CD4-positive, alpha-beta T cell treated with Interferon alpha-2 for 1 hour (primary cell): ENCODE measurements around the gene SEMA6B.
"Not testable (repeated sequence)": the region's sequence is repeated elsewhere in the genome, so short reads cannot be mapped to it uniquely, and the experiment has no call there.

ENCODE experiments used
- DNase-seq, 2 donors: peaks; one replicate each; pipeline ENCODE4 v3.0.0-alpha.2; 2020 to 2022

SEMA6B gene, protein sequence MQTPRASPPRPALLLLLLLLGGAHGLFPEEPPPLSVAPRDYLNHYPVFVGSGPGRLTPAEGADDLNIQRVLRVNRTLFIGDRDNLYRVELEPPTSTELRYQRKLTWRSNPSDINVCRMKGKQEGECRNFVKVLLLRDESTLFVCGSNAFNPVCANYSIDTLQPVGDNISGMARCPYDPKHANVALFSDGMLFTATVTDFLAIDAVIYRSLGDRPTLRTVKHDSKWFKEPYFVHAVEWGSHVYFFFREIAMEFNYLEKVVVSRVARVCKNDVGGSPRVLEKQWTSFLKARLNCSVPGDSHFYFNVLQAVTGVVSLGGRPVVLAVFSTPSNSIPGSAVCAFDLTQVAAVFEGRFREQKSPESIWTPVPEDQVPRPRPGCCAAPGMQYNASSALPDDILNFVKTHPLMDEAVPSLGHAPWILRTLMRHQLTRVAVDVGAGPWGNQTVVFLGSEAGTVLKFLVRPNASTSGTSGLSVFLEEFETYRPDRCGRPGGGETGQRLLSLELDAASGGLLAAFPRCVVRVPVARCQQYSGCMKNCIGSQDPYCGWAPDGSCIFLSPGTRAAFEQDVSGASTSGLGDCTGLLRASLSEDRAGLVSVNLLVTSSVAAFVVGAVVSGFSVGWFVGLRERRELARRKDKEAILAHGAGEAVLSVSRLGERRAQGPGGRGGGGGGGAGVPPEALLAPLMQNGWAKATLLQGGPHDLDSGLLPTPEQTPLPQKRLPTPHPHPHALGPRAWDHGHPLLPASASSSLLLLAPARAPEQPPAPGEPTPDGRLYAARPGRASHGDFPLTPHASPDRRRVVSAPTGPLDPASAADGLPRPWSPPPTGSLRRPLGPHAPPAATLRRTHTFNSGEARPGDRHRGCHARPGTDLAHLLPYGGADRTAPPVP

DNA sequence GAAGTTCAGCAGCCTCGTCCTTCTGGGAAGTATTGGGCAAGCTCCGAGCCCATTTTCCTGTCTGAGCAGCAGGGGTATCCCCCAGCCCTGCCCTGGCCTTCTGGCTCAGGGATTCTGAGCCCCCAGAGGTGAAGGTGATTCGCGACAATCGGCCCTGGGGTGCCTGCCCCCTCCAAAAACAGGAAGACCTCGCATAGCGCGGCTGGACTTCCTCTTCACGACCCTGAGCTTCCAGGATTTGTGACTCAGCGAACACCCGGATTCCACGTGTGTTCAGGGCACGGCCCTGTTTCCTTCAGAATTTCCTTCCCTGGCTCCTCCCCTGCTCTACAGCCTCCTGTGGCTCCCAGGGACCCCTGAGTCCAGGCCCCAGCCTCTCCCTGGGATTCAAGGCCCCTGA lies at the start of gene SEMA6B:
TSS of gene SEMA6B (minus strand) at position 116 of the 400 bp plus-strand sequence. CDS start 1,227 bp downstream, outside the sequence.
- DNase-seq = peak in 1 of 2 donors; percentile 73

DNA sequence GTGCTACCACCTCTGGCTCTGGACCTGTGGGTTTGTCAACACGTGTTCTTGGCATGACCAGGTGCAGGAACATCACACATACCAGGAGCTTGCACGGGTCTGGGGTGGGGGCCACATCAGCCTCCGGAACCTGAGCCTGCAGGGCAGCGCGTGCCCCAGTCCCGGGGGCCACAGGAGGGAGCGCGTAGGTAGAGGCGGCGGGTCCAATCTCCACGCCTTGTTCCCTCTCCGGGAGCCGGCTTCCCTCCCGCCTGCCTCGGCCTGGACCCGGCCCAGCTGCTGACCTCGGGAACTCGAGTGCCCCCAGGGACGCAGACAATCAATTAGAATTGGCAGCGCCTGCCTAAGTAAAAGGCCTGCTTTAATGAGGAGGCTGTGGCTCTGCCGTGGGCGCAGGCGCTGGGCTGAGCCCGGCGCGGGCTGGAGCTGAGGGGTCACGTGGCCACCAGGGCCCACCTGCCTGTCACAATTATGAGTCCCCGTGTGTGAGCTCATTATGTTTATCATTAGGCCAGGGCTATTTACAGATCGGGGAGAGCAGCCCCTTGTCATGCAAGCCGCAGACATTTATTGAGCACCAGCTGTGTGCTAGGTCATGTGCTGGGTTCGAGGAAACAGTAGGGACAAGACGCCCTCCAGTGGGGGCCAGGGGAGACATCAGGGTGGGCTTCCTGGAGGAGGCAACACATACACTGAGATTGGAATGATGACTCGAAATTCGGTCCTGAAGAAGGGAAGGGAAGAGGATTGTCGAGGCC lies 47.6 kb upstream of the SEMA6B start:
- DNase-seq = no peak

DNA sequence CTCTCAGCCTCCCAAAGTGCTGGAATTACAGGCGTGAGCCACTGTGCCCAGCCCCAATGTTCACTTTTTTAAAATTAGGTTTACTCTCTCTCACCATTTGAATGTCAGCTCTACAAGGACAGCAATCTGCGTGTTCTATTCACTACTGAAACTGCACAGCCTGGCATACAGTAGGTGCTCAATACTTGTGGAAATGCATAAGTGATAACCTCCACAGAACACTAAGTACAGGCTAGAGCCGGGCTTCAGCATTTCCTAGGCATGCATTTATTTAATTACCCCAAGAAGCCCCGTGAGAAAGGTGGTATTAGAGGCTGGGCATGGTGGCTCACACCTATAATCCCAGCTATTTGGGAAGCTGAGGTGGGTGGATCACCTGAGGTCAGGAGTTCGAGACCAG lies 46.7 kb upstream of the SEMA6B start:
- no peak for DNase-seq

DNA sequence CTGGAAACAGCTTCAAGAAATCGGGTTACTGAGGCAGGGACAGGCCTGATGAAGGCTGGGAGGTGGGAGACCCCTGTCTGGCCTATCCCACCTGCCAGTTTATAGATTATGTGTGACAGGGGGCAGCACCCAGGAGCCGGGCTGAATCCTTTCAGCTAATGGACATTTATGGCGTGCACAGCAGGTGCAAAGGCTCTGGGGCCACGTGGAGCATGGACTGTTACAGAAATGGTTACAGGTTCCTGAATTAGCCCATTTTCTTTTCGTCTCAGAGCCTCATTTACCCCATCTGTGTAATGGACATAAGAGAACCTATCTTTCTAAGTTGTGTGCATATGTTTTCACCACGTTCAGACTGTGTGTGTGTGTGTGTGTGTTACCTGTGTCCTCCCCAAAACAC lies 45.4 kb upstream of the SEMA6B start:
- DNase-seq = no peak

DNA sequence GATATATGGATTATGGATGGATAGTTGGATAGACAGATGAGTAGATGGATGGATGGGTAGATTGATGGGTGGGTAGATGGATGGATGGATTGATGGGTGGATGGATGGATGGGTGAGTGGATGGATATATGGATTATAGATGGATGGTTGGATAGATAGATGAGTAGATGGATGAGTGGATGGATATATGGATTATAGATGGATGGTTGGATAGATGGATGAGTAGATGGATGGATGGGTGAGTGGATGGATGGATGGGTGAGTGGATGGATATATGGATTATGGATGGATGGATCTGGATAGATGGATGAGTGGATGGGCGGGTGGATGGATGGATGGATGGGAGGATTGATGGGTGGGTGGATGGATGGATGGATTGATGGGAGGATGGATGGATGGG lies 43.4 kb upstream of the SEMA6B start:
- no peak for DNase-seq

DNA sequence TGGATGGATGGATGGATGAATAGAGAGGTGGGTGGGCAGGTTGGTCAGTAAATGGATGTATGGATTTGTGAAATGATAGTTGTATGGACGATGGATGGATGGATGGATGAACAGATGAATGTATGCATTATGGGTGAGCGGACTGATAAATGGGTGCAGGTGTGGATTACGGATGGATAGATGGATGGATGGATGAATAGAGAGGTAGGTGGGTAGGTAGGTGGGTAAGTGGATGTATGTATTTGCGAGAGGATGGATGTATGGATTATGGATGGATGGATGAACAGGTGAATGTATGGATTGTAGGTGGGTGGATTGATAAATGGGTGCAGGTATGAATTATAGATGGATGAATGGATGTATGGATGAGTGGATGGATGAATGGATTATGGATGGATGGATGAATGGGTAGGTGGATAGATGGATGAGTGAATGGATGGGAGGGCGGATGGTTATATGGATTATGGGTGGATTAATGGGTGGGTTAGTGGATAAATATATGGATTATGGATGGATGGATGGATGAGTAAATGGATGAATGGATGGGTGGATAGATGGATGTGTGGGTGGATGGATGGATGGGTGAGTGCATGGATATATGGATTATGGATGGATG lies 42.8 kb upstream of the SEMA6B start:
- DNase-seq = no peak

DNA sequence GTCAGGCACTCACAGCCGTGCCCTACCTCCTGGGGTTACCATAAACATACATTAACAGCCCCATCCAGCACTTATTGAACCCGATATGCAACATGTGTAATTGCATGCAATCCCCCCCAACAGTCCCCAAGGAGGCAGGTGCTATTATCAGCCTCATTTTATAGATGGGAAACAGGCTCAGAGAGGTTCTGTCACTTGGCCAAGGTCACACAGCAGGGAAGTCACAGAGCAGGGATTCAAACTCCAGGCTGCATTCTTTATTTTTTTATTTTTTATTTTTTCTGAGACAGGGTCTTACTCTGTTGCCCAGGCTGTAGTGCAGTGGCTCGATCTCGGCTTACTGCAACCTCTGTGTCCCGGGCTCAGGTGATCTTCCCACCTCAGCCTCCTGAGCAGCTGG lies 41.4 kb upstream of the SEMA6B start:
- DNase-seq = no peak

DNA sequence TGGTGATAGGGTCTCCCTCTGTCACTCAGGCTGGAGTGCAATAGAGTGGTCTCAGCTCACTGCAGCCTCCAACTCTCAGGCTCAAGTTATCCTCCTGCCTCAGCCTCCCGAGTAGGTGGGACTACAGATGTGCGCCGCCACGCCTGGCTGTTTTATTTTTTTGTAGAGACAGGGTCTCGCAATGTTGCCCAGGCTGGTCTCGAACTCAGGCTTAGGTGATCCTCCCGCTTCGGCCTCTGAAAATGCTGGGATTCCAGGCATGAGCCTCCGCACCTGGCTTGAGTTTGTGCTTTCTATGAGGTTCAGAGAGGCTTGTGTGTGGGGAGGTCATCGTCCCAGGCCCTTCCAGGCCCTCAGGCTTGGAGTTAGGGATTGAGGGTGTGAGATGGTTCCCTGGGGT lies 40.6 kb upstream of the SEMA6B start:
- no peak for DNase-seq

DNA sequence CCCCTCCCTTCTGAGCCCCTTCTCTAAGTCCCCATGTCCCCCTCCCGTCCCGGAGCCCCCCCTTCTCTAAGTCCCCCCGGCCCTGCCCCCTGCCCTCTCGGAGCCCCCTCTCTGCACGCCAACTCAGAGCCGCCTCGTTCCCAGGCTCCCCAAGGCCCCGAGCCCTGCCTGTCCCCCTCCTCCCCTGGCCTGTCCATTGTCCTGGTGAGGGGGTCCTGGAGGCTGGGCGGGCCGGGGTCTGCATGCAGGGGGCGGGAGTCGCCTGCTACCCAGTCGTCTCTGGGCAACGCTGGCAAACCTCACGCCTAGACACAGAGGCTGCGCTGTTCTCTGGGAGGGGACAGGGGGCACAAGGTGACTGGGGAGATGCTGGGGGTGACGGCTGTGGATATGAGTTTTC lies 39.2 kb upstream of the SEMA6B start:
- no peak for DNase-seq

DNA sequence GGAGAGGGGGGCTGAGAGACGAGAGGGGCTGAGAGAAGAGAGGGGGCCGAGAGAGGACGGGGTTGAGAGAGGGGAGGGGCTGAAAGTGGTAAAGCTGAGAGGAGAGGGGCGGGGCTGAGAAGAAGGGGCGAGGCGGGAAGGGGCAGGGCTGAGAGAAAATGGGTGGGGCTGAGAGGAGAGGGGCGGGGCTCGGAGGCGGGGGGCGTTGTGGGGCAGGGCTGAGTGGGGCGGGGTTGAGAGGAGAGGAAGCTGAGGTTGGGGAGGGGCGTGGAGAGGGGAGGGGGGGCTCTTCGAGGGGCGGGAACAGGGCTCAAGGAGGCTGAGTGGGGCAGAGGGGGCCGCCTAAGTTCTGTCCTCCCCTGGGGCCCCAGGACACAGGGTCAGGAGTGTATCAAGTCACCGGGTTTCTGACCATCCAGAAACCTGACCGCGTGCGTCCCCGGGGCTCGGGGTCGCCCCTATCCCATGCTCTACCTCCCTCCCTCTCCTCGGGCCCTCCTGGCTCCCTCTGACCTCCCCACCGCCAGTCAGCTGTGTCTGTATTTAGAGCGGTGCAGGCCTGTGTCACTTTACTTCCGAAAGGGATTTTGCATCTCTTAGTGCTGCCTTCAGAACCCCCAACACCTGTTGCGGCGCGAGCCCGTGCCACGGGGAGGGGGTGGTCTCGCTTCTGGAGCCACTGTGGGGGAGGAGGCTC lies 38.6 kb upstream of the SEMA6B start:
- DNase-seq = peak; percentile 57 to 60

DNA sequence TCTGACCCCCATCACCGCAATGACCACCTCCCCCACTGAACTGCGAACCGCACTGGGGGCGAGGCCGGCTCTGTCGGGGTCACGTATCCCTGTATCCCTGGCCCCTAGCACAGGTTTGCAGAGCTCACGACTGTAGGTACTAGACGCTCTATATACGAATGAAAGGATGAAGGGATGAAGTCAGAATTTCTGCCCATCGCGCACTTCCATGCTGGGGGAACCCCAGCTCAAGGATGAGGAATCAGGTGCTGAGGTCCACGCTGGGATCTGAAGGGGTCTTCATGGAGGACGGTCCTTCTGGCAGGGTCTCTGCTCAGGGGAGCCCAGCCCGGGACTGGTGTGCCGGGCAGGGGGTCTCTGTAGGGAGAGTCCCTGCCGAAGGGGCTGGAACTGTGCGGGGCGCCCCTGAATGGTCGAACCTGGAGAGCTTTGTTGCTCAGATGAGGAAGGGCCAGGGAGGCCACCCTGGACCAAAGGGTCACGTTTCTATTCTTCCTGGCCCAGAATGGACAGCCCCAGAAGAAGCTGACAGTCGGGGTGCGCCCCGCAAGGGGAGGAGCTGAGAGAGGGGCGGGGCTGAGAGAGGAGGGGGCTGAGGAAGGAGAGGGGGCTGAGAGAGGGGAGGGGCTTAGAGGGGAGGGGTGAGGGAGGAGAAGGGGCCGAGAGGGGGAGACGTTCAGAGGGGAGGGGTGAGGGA lies 37.9 kb upstream of the SEMA6B start:
- peak; percentile 31 to 39 for DNase-seq

DNA sequence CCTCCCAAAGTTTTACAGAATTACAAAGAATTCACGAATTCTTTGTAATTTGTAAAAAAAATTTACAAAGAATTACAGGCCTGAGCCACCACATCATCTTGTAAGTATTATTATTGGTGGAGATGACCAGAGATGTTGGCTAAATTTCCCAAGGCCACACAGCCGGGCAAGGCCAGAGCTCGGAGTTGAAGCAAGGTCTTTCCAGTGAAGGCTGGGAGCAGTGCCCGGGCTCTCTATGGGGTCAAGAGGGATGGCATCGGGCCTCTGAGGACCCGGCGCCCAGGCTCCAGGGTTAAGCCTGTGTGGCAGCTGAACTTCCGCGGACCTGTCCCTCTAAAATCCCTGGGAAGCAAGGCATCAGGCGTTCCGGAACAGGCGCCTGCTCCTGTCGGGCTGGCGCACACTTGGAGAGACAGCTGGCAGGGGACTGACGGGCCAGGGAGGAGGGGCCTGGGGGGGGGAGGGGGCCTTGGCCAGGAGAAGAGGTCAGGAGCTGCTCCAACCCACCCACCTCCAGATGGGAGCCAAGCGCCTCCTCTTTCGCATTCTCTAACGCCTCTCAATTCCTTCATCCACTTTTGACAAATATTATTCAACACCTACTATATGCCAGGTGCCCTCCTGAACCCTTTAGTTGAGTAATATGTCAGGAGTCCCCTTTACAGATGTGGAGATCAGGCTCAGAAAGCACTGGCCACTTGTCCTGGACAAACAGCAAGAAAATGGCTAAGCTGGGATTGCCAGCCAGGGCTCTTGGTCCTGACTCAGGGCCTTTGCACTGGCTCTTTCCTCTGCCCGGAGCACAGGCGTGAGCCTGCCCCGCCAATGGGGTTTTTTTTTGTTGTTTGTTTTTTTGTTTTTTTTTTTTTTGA lies 36.8 kb upstream of the SEMA6B start:
- DNase-seq = no peak

DNA sequence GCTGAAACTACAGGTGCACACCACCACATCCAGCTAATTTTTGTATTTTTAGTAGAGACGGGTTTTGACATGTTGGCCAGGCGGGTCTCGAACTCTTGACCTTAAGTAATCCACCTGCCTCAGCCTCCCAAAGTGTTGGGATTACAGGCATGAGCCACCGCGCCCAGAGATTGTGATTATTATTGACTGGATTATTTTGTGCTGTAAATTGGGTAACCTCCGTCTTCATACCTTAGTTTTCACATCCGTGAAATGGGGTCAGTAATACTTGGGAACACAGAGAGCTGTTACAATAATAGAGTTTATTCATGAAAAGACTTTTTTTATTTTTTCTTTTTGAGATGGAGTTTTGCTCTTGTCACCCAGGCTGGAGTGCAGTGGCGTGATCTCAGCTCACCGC lies 35.7 kb upstream of the SEMA6B start:
- DNase-seq = not testable (repeated sequence)

DNA sequence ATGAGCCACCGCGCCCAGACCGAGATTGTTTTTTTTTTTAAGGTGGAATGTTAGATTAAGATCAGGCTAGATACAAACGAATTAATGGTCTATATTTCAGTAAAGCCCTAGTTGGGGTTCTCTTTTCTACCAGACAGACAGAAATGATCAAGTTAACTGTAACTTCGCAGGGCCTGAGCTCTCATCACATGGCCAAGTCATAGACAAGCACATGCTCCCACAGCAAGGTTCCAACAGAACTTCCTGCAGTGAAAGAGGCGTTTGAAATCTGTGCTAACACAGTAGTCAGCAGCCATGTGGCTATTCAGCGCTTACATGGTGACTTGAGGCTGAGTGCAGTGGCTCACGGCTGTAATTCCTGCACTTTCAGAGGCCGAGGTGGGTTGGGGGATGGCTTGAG lies 34.7 kb upstream of the SEMA6B start:
- no peak for DNase-seq

DNA sequence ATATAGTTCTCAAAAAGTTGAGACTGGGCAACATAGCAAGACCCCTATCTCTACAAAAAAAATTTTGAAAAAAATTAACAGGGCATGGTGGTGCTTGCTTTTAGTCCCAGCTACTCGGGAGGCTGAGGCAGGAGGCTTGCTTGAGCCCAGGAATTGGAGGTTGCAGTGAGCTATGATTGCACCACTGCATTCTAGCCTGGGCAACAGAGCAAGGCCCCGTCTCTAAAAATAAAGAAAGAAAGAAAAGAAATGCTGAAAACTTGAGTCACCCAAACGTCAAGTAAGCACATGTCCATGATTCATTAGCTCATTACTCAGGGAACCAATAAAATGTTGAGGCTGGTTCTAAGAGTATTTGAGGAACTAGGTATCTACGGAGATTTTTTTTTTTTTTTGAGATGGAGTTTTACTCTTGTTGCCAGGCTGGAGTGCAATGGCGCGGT lies 33.9 kb upstream of the SEMA6B start:
- no peak for DNase-seq

DNA sequence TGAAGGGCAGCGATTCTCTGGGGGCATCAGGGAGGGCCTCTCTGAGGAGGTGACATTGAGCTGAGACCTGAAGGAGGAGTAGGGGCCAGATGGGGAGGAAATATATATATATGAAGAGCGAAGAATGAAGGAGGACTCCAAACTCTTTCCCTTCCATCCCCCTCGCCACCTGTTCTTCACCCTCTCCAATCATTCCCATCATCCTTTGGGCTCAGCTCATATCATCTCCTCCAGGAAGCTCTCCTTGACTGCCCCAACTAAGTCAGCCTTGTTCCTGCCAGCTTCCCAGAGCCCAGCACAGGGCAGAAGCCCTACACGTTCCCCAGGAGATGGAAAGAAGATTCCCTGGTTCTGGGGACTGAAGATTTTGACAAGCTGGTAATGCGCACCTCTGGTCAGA lies 33.0 kb upstream of the SEMA6B start:
- no peak for DNase-seq

DNA sequence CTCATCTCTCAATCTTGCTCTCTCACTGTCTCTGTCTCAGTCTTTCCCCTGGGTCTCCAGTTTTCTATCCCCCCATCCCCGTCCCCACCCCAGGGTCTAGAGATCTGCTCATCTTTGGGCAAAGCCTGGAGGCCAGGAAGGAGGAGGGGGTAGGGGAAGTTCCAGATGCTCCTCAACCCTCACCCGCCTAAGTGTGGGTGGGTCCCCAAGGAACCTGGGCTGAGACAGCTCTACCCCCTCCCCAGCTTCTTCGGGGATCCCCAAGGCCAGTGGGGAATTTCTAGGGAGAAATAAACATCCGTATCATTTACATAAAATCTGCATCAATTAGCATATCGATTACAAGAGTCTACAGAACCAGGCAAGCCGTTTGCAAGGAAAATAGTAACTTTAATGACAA lies 31.8 kb upstream of the SEMA6B start:
- DNase-seq = no peak

DNA sequence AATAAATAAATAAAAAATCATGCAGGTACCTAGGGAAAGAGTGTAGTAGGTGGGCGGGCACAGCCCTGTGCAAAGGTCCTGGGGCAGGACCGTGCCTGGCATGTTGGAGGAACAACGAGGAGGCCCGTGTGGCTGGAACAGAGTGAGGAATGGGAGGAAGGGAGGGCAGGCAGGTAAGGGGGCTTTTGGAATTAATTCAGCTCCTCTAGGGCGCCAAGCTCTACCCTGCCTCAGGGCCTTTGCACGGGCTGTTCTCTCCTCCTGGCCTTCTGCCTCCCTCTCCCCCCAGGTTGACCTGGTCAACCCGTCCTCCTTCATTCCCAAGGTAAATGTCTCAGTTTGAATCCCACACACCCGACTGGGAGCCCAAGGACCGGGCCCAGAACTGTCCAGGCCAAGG lies 31.1 kb upstream of the SEMA6B start:
- no peak for DNase-seq

DNA sequence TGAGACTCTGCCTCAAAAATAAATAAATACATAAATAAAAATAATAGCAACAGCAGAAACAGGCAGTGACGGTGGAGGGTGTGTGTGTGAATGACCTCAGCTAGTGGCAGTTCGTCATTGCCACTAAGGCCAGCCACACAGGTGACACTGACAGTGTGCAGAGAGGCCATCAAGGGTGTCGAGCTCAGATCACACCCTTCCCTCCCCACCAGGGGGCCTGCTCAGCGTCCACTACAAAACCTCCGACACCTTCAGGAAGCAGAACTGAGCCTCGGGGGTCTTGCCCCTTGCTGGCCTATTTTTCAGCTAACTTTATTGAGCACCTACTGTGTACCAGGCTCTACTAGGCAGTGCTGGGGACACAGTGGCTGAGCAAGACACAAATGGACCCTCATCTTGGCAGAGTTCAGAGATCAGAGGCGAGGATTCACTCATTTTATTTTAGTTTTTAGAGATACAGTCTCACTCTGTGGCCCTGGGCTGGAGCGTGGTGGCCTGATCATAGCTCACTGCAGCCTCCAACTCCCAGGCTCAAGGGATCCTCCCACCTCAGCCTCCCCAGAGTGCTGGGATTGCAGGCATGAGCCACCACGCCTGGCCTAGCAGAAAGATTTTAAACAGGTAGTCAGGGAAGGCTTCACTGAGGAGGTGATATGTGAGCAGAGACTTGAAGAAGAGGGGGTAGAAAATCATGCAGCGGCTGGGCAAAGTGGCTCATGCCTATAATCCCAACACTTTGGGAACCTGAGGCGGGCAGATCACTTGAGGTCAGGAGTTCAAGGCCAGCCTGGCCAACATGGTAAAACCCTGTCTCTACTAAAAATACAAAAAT lies 30.3 kb upstream of the SEMA6B start:
- peak in 1 of 2 donors; percentile 14 for DNase-seq
